Renal cortex interstitium (tissue), 11 donors: ENCODE measurements around the gene CD276. TPM values are rescaled to one million over a fixed set of nuclear protein-coding genes. Genes with fewer than 3 reads are reported as not detected.

Source experiments
- DNase-seq, 11 donors: peaks; one replicate each; pipeline ENCODE4 v3.0.0-alpha.2; 2013; ENCODE audit warnings: low read depth in 9 of 11, low spot score in 4 of 11; ENCODE audit errors: extremely low read depth in 1 of 11
- polyA plus RNA-seq, 3 donors: library from polyadenylated mRNA; unstranded; fragments of 120-200 nt; gene quantifications; one replicate each; pipeline ENCODE4 v1.2.1, GENCODE V29; 2013; ENCODE audit not compliant: insufficient read length in 3 of 3

Gene CD276
- polyA plus RNA-seq, 3 donors: 149 to 194 (median 164) TPM

DNA sequence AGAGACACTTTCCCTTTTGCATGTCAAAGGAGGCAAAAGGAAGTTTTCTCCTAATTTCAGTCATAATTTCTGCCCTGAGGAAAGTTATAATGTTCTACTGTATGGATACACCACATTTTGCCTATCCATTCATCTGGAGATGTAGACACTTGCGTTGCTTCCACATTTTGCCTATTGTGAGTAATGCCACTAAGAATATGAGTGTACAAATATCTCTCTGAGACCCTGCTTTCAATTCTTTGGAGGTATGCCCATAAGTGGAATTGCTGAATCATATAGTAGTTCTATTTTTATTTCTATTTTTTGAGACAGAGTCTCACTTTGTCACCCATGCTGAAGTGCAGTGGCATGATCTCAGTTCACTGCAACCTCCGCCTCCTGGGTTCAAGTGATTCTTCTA is 3.6 kb upstream of the CD276 start:
- no peak for DNase-seq

DNA sequence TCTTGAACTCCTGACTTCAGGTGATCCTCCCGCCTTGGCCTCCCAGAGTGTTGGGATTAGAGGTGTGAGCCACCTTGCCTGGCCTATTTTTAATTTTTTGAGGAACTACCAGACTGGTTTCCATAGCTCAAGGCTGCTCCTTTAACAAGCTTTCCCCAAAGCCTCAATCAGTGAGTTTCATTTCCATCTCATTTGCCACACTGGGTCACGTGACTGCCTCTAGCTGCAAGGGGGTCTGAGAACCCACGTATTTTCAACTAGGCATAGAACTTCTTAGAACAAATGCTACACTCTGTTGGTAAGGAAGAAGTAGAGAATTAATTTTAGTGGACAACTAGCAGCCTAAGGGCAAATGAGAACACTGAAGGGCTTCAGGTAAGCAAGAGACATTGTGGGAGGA is 3.1 kb upstream of the CD276 start:
- DNase-seq: no peak

DNA sequence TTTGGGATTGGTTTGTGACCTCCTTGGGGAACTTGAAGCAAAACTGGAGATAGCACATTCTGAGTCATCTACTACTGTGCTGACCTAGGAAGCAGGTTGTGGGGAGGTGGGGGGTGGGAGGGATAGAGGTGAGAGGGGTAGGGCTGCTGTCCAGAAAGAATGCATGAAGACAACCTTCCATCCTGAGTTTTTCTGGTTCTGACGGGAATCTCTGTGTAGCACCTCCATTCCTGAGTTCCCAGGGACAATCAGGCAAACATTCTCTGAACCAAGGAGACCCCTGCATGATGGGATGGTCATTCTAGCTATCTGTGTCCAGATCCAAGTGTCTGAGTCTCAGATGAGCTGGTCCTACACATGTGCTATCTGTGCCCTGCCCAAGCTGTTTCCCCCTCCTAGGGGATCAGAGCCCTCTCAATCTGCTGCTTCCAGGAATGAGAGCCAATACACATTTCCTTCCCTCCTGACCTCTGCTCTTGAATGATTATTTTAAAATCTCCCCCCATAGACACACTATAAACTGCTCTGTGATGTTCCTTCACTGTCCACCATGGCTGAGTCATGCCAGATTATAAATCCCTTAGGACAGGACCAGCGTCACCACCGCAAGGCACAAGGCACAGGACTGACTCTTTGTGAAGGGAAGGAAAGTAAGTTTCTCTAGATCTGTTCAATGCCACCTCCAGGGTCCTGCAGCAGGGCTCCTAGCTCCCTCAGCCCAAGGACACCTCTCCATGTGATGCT is 2.2 kb upstream of the CD276 start:
- no peak for DNase-seq

DNA sequence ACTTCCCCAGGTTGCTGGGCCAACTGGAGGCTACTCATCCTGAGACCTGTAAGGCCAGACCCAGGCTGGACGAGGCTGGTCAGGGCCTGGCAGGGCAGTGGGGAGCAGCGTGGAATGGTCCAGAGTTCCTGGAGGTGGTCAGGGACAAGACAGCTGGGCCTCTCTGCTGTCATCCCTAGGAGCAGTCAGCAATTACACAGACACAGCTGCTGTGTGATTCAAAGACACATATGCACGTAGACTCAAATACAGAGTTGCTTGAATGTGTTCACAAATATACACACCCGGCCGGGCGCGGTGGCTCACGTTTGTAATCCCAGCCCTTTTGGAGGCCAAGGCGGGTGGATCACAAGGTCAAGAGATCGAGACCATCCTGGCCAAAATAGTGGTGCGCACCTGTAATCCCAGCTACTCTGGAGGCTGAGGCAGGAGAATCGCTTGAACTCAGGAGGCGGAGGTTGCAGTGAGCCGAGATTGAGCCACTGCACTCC is 1.5 kb upstream of the CD276 start:
- no peak for DNase-seq

DNA sequence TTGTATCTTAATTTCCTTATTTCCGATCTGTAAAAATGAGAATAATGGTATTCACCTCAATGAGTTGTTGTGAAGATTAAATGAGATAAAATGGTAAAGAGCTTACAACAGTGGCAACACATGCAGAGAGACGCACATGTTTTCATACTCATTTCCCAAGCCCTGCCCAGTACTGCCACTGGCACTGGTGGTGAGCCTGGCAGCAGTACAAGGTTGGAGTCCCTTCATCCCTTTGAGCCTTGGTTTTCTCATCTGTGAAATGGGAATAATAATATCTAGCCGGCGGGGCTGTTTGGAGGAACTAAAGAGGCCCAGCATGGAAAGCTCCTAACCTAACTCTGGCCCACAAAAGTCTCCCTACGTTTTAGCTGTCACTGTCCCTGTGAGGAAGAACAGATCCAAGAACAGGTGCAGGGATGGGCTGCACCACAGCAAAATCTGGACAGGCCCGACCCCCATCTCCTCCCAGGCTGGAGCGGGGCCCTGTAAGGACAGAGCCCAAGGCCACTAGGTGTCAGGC is 866 bp upstream of the CD276 start:
- no peak for DNase-seq

DNA sequence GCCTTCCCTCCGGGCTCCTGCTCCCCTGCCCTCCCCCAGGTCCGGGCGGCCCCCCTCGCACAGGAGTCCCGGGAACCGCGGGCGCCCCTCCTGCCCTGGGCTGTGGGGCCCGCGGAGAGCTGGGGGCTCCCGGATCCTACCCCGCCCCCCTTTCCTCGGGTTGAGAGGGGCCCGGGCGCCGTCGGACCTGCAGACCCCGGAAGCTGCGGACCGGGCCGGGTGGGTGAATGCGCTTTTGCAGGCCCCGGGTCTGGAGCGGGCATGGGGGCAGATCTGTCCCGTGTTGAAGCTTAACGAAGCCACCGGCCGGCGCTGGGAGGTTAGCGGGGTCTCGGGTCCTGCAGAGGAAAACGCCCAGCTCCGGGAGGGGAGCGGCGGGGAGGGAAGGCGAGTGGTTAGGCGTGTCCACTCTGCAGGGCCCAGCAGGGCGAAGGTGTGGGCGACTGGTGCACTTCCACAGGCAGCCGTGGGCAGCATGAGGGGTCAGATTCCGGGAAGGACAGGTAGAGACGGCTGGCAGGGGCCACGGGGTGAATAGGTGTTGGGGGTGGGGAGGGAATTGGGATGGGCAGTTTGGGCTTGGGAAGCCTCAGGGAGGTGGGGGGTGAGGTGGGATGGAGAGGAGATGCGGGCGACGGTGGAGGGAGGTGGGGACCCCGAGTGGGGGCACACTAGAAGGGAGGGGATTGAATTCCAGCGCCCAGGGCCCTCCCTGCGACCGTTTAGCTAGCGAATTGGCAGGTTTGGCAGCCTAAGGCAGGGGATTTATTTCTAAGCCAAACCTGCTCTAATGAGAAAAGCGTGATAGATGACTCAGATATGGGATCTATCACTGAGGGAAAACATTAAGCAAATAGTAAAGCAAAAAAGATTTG is 635 bp downstream of the CD276 start:
- DNase-seq: peak in 2 of 11 donors; percentile 31 to 32

DNA sequence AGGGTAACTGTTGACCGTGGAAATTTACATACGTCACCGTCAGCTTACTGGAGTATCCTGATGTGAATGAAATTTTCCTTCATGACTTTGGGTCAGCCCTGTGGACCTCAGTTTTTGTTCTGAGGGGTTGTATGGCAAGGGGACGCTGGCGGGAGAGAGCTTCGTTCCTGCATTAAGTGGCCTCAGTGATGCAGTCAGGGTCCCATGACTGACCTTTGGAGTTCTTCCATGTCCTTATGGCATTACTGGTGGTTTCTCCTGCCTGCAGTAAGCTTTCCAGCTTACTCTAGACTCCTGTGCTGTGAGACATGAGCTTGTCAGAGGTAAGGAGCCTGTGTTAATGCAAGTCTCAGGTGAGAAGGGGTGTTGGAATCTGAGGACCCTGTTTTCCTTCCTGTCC is 1.8 kb downstream of the CD276 start:
- no peak for DNase-seq

DNA sequence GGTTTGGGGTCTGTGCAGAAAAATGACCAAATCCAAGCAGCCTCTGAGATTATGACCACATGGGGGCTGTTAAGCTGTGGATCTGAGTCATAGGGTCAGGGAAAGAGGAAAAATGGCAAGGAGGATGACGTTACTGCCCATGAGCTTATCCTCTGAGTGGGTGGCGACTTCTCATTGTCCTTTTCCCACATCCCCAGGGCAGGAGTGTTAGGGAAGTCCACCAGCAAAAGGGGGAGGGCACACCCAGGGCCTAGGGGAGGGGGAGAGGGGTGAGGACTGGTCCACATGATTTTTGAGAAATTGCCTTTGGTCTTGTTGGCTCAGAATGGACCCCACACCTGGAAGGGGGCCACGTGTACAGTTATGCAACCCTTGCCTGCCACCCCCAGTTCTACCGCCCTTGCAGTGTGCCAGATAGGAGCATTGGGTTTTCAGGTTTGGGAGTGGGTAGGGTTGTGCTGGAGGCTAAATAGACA is 2.6 kb downstream of the CD276 start:
- DNase-seq: no peak

DNA sequence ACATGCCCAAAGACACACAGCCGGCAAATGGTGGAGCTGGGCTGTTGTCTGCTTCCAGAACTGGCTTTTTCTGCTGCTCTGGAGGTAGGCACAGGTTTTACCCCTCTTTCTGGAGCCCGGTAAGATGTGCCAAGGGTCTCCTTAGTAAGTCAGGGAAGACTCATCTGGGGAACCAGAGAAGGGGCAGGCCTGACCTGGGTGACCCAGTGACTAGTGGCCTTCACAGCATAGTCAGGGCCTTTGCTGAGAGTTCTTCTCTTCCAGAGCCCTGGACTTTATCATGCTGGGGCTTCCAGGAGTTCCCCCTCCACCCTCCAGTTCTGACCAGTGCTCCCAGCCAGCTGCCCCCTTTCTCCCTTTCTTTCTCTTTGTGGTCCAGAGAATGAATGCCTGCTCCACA is 3.2 kb downstream of the CD276 start:
- no peak for DNase-seq

DNA sequence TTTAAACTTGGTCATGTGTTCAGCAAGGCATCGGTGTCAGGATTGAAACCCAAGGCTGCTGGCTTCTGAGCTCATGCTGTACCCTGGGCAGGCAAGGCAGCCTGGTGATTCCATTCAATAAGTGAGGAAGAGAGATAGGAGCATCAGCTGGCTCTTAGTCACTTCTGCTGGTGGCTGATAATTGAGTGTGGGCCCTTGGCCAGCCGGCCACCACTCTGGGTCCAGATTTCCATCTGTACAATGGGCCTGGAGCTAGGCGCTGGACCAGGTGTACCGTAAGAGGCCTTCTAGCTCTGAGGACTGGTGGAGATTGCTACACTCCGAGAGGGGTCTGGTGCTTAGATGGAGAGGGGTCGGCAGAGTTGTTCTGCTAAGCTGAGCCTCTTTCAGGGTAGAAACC is 4.3 kb downstream of the CD276 start:
- DNase-seq: no peak

DNA sequence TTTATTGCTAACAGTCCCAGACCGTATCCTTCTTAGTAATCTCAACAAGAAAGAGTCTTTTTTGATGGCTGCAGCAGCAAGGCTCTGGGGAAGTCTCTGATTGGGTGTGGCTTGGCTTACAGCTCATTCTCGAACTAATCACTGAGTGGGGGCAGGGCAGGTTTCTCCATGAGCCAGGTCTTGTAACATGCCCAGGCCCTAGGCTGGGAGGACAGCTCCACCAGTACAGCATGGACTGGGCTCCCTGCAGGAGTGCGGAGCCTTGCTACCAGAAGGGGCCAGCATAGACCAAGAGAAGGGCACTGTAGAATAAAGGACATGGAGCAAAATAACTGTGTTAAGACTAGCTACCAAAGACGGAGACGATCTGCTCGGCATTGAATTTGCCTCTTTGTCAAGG is 7.2 kb downstream of the CD276 start:
- no peak for DNase-seq

DNA sequence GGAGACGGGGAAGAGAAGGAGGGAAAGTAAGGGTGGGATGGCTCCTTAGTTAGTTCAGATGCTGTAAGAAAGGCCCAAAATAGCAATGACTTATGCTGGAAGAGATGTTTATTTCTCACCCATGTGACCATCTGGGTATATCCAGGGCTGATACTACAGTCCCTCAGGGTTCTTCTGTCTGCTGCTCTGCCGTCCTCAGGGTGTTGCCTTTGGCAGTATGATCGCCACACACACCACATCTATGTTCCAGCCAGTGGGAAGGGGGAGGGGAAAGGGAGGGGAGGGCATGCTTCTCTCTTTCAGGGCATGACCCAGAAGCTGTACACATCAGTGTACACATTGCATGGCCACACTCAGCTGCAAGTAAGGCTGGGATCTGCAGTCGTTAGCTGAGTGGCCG is 10.2 kb downstream of the CD276 start:
- DNase-seq: no peak

DNA sequence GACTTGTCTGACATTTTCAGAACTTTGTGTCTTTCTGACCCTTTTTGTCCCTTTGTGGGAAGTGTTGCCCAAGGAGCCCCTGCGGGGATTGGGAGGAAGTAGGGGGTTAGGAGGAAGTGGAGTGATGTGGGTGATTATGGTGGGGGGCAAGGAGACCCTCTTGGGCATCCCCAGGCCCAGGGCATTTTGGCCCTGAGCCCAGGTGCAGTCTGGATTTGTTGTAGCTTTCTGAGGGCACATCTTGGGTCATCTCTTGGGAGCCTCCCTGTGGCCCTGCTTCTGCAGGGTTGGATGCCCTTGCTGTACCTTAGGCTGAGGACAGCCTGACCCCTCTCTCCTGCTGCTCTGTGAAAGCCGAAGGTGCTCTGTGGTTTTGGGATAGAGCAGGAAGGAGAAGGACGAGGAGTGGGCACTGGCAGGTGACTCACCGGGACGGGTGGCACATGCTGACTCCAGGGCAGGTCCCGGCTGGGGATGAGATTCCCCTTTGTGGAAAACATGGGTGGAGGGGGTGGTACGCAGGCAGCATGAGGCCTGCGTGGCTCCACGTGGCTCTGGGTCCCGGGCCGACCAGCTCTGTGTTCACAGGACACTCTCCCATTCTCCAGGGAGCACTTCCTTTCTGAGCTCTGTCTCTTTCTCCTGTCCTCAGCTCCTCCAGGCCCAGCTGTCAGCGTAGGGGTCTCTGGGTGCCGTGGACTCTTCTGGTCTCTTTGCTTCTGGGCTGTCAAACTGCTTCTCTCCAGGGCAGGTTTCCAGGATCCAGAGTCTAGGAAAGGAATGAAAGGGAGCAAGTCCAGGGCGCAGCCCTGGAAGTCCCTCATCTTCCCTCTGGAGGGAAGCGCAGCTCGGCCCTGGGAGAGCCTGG is 11.8 kb downstream of the CD276 start:
- DNase-seq: no peak

DNA sequence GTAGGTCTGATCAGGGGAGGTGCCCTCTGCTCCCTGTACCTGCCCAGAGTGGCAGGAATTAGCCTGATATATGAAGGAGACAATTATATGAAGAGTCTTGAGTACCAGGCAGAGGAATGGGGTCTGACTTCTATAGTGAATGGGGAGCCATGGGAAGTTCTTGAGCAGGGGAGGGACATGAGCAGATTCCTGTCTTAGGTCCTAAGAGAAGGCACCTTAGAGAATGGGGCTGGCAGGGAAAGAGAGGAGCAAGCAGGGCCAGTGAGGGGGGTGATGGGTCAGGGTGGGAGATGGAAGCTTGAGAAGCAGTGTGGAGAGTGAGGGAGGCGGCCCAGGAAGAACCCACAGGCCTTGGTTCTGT is 12.4 kb downstream of the CD276 start:
- no peak for DNase-seq

DNA sequence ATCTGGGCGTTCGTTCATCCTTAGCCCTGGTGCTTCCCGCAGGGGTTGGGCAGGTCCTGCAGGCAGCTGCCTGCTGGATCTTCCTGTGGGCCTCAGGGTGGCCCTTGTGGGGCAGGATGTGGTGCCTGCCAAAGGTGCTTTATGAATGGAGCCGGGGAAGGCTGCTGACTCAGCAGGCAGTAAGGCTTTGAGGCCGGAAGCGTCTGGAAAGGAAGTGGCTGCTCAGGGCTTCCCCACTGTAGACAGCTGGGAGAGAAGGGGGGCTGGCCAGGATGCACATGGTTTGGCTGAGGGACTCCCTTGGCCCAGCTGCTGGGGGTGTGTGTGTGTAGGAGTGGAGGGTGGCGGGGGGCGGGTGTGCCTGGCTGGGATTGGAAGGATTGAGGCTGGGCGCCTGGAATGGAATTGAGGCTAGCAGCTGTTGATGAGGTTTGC is 12.9 kb downstream of the CD276 start:
- DNase-seq: peak in 9 of 11 donors; percentile 70 to 90 (median 84)

DNA sequence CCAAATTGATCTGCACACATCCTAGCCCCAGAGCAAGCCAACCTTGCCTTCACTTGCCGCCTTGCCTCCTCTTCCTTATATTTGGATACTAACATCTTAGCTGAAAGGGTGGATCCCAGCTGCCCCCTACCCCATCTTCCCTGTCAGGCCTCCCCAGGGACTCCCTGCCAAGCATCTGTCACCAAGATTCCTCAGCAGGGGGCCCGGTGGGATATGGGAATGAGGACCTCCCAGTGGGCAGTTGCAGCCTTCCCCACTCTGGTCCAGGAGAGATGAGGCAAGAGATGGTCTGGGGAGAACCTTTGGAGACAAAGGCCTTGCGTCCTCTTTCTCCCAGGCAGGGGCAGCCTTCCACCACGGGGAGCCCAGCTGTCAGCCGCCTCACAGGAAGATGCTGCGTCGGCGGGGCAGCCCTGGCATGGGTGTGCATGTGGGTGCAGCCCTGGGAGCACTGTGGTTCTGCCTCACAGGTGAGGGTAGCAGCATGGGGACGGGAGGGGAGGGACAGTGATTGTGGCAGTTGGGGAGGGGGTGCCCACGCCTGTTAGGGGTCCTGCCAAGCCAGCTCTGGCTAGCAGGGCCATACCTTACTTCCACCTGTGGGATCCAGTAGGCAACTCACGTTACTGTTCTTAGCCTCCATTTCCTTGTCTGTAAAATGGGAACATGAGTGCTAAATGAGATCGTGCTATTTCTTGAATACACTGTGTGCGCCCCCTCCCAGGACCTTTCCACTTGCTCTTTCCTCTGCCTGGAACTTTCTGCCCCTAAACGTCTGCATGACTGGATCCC is 15.3 kb downstream of the CD276 start:
- no peak for DNase-seq

DNA sequence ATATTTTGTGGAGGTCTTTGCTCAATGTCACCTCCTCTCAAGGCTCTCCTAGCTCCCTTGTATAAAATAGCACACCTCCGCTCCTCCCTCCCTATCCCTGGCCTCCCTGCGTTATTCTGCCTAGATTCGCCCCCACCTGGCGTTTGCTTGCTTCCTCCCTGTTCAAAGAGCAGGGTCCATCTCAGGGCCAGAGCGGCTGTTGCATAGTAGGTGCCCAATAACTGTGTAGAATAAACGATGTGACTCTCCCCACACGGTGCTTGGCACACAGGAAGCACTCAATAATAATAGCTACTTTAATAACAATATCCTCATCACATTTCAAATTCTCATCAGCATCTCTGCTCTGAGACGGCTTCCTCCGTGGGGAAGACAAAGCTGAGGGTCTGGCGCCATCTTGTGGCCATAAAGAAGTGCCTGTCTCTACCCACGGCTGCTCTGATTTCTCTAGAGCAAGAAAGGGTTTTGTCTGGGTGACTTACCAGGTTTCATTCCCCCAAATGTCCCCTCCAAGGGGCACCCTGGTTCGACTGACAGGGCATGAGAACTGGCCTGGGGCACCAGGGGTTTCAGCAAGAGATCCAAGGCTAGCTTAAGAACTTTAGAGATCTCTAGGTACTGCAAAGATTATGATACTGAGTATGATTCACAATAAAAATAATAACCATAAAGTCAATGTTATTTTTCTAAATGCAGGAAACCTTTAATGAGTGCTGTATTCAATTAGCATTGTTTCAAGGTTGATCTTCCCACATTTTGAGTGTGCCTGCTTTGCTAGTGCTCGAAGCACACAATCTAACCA is 16.1 kb downstream of the CD276 start:
- peak in 8 of 11 donors; percentile 68 to 81 (median 74) for DNase-seq
